ENCODE results near the gene TRDMT1.

- TF ChIP-seq CTCF (IDR thresholded peaks at IDR 0.05 in 8 of 11, conservative IDR thresholded peaks at IDR 0.05 in 3 of 11) (no peak), POLR2A (IDR thresholded peaks at IDR 0.05) (no peak), POLR2AphosphoS5 (IDR thresholded peaks at IDR 0.05) (no peak)
Measured at GRCh38 chr10:17101257-17101909, 100.1 kb downstream of the TRDMT1 start.
